KG1 (cell line): ENCODE results near the gene RNF212B.
A peak's percentile ranks its signal among the peaks of the same experiment; 100 is the strongest.

Experiments
- DNase-seq: peaks from one replicate; lab custom pipeline; 2025; lab: John Stamatoyannopoulos, UW

The RNF212B gene

GRCh38 chr14:23296012-23296777 is 58.5 kb downstream of the RNF212B start:
- DNase-seq = no peak

- no peak for DNase-seq
Observed at GRCh38 chr14:23297096-23297495, 59.4 kb downstream of the RNF212B start.

- no peak for DNase-seq
Observed at GRCh38 chr14:23297611-23298277, 60.0 kb downstream of the RNF212B start.

- no peak for DNase-seq
Observed at GRCh38 chr14:23299211-23299957, 61.6 kb downstream of the RNF212B start.

- no peak for DNase-seq
Observed at GRCh38 chr14:23299986-23300686, 62.4 kb downstream of the RNF212B start.

- no peak for DNase-seq
Observed at GRCh38 chr14:23300687-23301223, 63.0 kb downstream of the RNF212B start.

GRCh38 chr14:23301288-23301968 is 63.7 kb downstream of the RNF212B start:
- peak; percentile 89 for DNase-seq

GRCh38 chr14:23301969-23302289 is 64.2 kb downstream of the RNF212B start:
- peak; percentile 83 for DNase-seq

- DNase-seq = peak; percentile 53
Observed at GRCh38 chr14:23302290-23303225, 64.8 kb downstream of the RNF212B start, which contains the start of gene PPP1R3E. Gene PPP1R3E, minus strand, starts transcription at chr14:23302859. Its CDS starts 283 bp downstream, at chr14:23302576.

GRCh38 chr14:23306412-23307145 is 68.8 kb downstream of the RNF212B start, which contains the start of gene BCL2L2:
Gene BCL2L2, plus strand, starts transcription at chr14:23306833. Its CDS starts 935 bp downstream, at chr14:23307768.
- DNase-seq = peak; percentile 72

- DNase-seq = no peak
Observed at GRCh38 chr14:23307146-23307530, 69.4 kb downstream of the RNF212B start.

- DNase-seq = no peak
Observed at GRCh38 chr14:23307687-23308644, 70.2 kb downstream of the RNF212B start.

GRCh38 chr14:23308721-23309445 is 71.1 kb downstream of the RNF212B start:
- DNase-seq = no peak

- DNase-seq = no peak
Observed at GRCh38 chr14:23310546-23310945, 72.8 kb downstream of the RNF212B start.

- no peak for DNase-seq
Observed at GRCh38 chr14:23316300-23316699, 78.6 kb downstream of the RNF212B start.

- DNase-seq = no peak
Observed at GRCh38 chr14:23319746-23320583, 82.2 kb downstream of the RNF212B start.
